Measurements from ENCODE around the gene CNTN4.

Gene CNTN4

GRCh38 chr3:3038201-3038991 is 939.7 kb downstream of the CNTN4 start:
- no peaks in the 10 kb centered on the region for H3F3A ChIP-seq (ENCODE audit: insufficient read depth, low read length)
- no peak overlapping the region for H3K4me2 ChIP-seq (ENCODE audit: low read depth, low read length)
- H2AFZ ChIP-seq (ENCODE audit: low read length): no peak overlapping the region
- H3K27ac ChIP-seq (ENCODE audit: low read length): no peak overlapping the region
- H3K9me2 ChIP-seq (replicated peaks; ENCODE audit: insufficient read depth, low read length): no peaks in the 10 kb centered on the region
- no peak overlapping the region for H3K4me3 ChIP-seq (ENCODE audit: low read length)
- no peaks in the 10 kb centered on the region for H3K79me2 ChIP-seq (ENCODE audit: low read length)
- no peak overlapping the region for H3K9ac ChIP-seq (ENCODE audit: low read length)
- no peaks in the 10 kb centered on the region for H3K4me1 ChIP-seq (ENCODE audit: low read length)
- DNase-seq: no peak
- H4K20me1 ChIP-seq (ENCODE audit: insufficient read depth, low read length): no peaks in the 10 kb centered on the region
- TF ChIP-seq CTCF (IDR thresholded peaks at IDR 0.05; ENCODE audit: low read length) (no peak), EZH2phosphoT487 (IDR thresholded peaks at IDR 0.05; ENCODE audit: low read length) (no peak), EZH2 (optimal IDR thresholded peaks at IDR 0.05; ENCODE audit: low read depth, low read length) (no peak)
- H3K36me3 ChIP-seq (replicated peaks; ENCODE audit: insufficient read depth, low read length): no peaks in the 10 kb centered on the region
- H3K27me3 ChIP-seq (replicated peaks; ENCODE audit: insufficient read depth, low read length): no peaks in the 10 kb centered on the region
- no peaks in the 10 kb centered on the region for H3K9me3 ChIP-seq (replicated peaks; ENCODE audit: insufficient read depth, low read length)

GRCh38 chr3:3053974-3054373 is 955.3 kb downstream of the CNTN4 start:
- Histone ChIP-seq H3K4me2 (ENCODE audit: low read depth, low read length) (peak overlapping the region; percentile 67), H4K20me1 (ENCODE audit: insufficient read depth, low read length) (no peaks in the 10 kb centered on the region), H2AFZ (ENCODE audit: low read length) (0 out of 2 replicates have a peak overlapping the region, but pooled peaks have one; percentile 42), H3K36me3 (replicated peaks; ENCODE audit: insufficient read depth, low read length) (no peaks in the 10 kb centered on the region), H3K27ac (ENCODE audit: low read length) (peak overlapping the region; percentile 15; the same call in 1 of the 2 replicates), H3K9me2 (replicated peaks; ENCODE audit: insufficient read depth, low read length) (no peaks in the 10 kb centered on the region), H3K27me3 (replicated peaks; ENCODE audit: insufficient read depth, low read length) (no peaks in the 10 kb centered on the region), H3K9me3 (replicated peaks; ENCODE audit: insufficient read depth, low read length) (no peaks in the 10 kb centered on the region), H3K4me3 (ENCODE audit: low read length) (peak overlapping the region; percentile 39; the same call in 1 of the 2 replicates), H3K4me1 (ENCODE audit: low read length) (peaks cover 12% of the 10 kb centered on the region), H3K79me2 (ENCODE audit: low read length) (no peaks in the 10 kb centered on the region), H3F3A (ENCODE audit: insufficient read depth, low read length) (peaks cover 5% of the 10 kb centered on the region; the same call in 1 of the 2 replicates), H3K9ac (ENCODE audit: low read length) (no peak overlapping the region; the same call in 1 of the 2 replicates)
- TF ChIP-seq CTCF (IDR thresholded peaks at IDR 0.05; ENCODE audit: low read length): no peak
- no peak for TF ChIP-seq EZH2phosphoT487 (IDR thresholded peaks at IDR 0.05; ENCODE audit: low read length)
- TF ChIP-seq EZH2 (optimal IDR thresholded peaks at IDR 0.05; ENCODE audit: low read depth, low read length): no peak
- DNase-seq: no peak

GRCh38 chr3:3059645-3060044 is 961.0 kb downstream of the CNTN4 start:
- Histone ChIP-seq H3K9me2 (replicated peaks; ENCODE audit: insufficient read depth, low read length) (no peaks in the 10 kb centered on the region), H3K4me2 (ENCODE audit: low read depth, low read length) (no peak overlapping the region), H3K27ac (ENCODE audit: low read length) (no peak overlapping the region), H3K79me2 (ENCODE audit: low read length) (no peaks in the 10 kb centered on the region), H3K9ac (ENCODE audit: low read length) (no peak overlapping the region), H3K4me1 (ENCODE audit: low read length) (0 out of 2 replicates have a peak, but pooled peaks cover under 1% of the 10 kb centered on the region), H3K27me3 (replicated peaks; ENCODE audit: insufficient read depth, low read length) (no peaks in the 10 kb centered on the region), H2AFZ (ENCODE audit: low read length) (no peak overlapping the region), H4K20me1 (ENCODE audit: insufficient read depth, low read length) (no peaks in the 10 kb centered on the region), H3K9me3 (replicated peaks; ENCODE audit: insufficient read depth, low read length) (no peaks in the 10 kb centered on the region), H3K4me3 (ENCODE audit: low read length) (no peak overlapping the region), H3F3A (ENCODE audit: insufficient read depth, low read length) (no peaks in the 10 kb centered on the region), H3K36me3 (replicated peaks; ENCODE audit: insufficient read depth, low read length) (no peaks in the 10 kb centered on the region)
- no peak for TF ChIP-seq EZH2 (optimal IDR thresholded peaks at IDR 0.05; ENCODE audit: low read depth, low read length)
- TF ChIP-seq EZH2phosphoT487 (IDR thresholded peaks at IDR 0.05; ENCODE audit: low read length): no peak
- TF ChIP-seq CTCF (IDR thresholded peaks at IDR 0.05; ENCODE audit: low read length): no peak
- no peak for DNase-seq
